NCI-H510A treated with DMSO at 0.1 percent for 48 hours (cell line): ENCODE measurements around the gene PTOV1.

ENCODE experiments used
- DNase-seq: peaks from one replicate; lab custom pipeline; 2025; lab: John Stamatoyannopoulos, UW

PTOV1 gene

GRCh38 chr19:49889038-49889686 is 38.2 kb downstream of the PTOV1 start:
- DNase-seq = no peak

- DNase-seq = no peak
These were observed 38.9 kb downstream of the PTOV1 start for GRCh38 chr19:49889687-49890348.

- DNase-seq = no peak
These were observed 39.7 kb downstream of the PTOV1 start for GRCh38 chr19:49890349-49891311.

GRCh38 chr19:49891393-49891792 is 40.4 kb downstream of the PTOV1 start:
- DNase-seq = no peak

- no peak for DNase-seq
These were observed 41.8 kb downstream of the PTOV1 start for GRCh38 chr19:49892716-49893115.

GRCh38 chr19:49894011-49894664 is 43.2 kb downstream of the PTOV1 start:
- DNase-seq = no peak

- DNase-seq = no peak
These were observed 44.1 kb downstream of the PTOV1 start for GRCh38 chr19:49894879-49895565.

- DNase-seq = no peak
These were observed 44.8 kb downstream of the PTOV1 start for GRCh38 chr19:49895566-49896297.

- no peak for DNase-seq
These were observed 46.1 kb downstream of the PTOV1 start, which contains the start of gene IL4I1 for GRCh38 chr19:49896863-49897621. Gene IL4I1, minus strand, starts transcription at chr19:49896887. Its CDS starts 727 bp downstream, at chr19:49896160.

GRCh38 chr19:49904136-49904535 is 53.2 kb downstream of the PTOV1 start:
- no peak for DNase-seq

- no peak for DNase-seq
These were observed 56.1 kb downstream of the PTOV1 start for GRCh38 chr19:49906879-49907564.

GRCh38 chr19:49907745-49908446 is 56.9 kb downstream of the PTOV1 start:
- DNase-seq = no peak

- DNase-seq = no peak
These were observed 57.8 kb downstream of the PTOV1 start for GRCh38 chr19:49908480-49909420.

GRCh38 chr19:49910179-49910578 is 59.2 kb downstream of the PTOV1 start:
- DNase-seq = no peak
